SU-DHL-6 (cell line): Measurements from ENCODE around the gene TBC1D1.

Experiments used
- CTCF ChIP-seq: fragments of 200-600 bp; sonication (generic); IDR thresholded peaks from one replicate; pipeline ENCODE4 v1.5.1; 2017; ENCODE audit warnings: antibody characterized with exemption, mild to moderate bottlenecking, low read length, moderate library complexity; ENCODE audit not compliant: insufficient read depth, poor library complexity, severe bottlenecking
- EZH2phosphoT487 ChIP-seq: fragments of 200-600 bp; sonication (generic), shearing (Covaris generic); conservative IDR thresholded peaks from 2 replicates; pipeline ENCODE4 v1.6.1; 2018; ENCODE audit warnings: mild to moderate bottlenecking, antibody characterized with exemption, low read length, moderate library complexity, mixed read lengths

- TF ChIP-seq CTCF (no peak), EZH2phosphoT487 (no peak)
Measured at GRCh38 chr4:38105475-38106220, 214.8 kb downstream of the TBC1D1 start.
